K562 (cell line): Measurements from ENCODE around the gene BMP10. TPM values are rescaled to one million over a fixed set of nuclear protein-coding genes. Genes with fewer than 3 reads are reported as not detected.

ENCODE experiments used
- CBX3 ChIP-seq, 2 experiments: IDR thresholded peaks; 1 replicate in 1 of 2; 2 replicates in 1 of 2; pipeline ENCODE4 v1.6.1; 2012; ENCODE audit warnings: inconsistent platforms in 2 of 2, low read length in 2 of 2, borderline replicate concordance in 1 of 2, control low read depth in 1 of 2
- CEBPG ChIP-seq, 3 experiments: fragments of 200-800 bp in 1 of 3; sonication (Bioruptor generic) in 1 of 3; sonication (generic) in 1 of 3; formaldehyde crosslinking in 1 of 3; IDR thresholded peaks in 2 of 3; conservative IDR thresholded peaks in 1 of 3; 2 replicates each; pipeline versions ENCODE4 v1.6.1 to v1.8.0; 2016 to 2022; ENCODE audit warnings: missing compliant biosample characterization in 2 of 3, missing genetic modification characterization in 2 of 3, mild to moderate bottlenecking in 1 of 3, missing genetic modification reagents in 1 of 3
- CREB1 ChIP-seq, 2 experiments: sonication (generic) in 1 of 2; formaldehyde crosslinking in 1 of 2; IDR thresholded peaks; 2 replicates each; pipeline versions ENCODE4 v1.6.1 to v1.8.0; 2012 to 2022; ENCODE audit warnings: inconsistent platforms in 1 of 2, mild to moderate bottlenecking in 1 of 2, missing genetic modification reagents in 1 of 2, moderate library complexity in 1 of 2
- JUN ChIP-seq, 2 experiments: sonication (generic) in 1 of 2; formaldehyde crosslinking in 1 of 2; IDR thresholded peaks; 2 replicates each; pipeline versions ENCODE4 v1.6.1 to v1.8.0; 2012 to 2022; ENCODE audit warnings: borderline replicate concordance in 2 of 2, mild to moderate bottlenecking in 2 of 2, improper control_type of control experiment in 1 of 2, low read depth in 1 of 2, low read length in 1 of 2, missing genetic modification reagents in 1 of 2
- JUND ChIP-seq, 2 experiments: IDR thresholded peaks; 2 replicates in 1 of 2; 3 replicates in 1 of 2; pipeline ENCODE4 v1.6.1; 2011; ENCODE audit warnings: borderline replicate concordance in 2 of 2, low read depth in 2 of 2, low read length in 2 of 2, improper control_type of control experiment in 1 of 2, missing biosample characterization in 1 of 2, missing genetic modification characterization in 1 of 2, missing genetic modification reagents in 1 of 2
- KDM5B ChIP-seq: fragments of 200-600 bp; sonication (generic); IDR thresholded peaks from 2 replicates; pipeline ENCODE4 v1.6.1; 2012; ENCODE audit warnings: low read depth, mild to moderate bottlenecking, moderate library complexity, low read length, control low read depth, inconsistent platforms; ENCODE audit not compliant: insufficient replicate concordance
- L3MBTL2 ChIP-seq: fragments of 450-650 bp; IDR thresholded peaks from 2 replicates; pipeline ENCODE4 v1.6.1; 2016; ENCODE audit warnings: mild to moderate bottlenecking, moderate library complexity
- MYBL2 ChIP-seq, 2 experiments: fragments of 450-650 bp in 1 of 2; sonication (generic) in 1 of 2; formaldehyde crosslinking in 1 of 2; IDR thresholded peaks; 2 replicates each; pipeline versions ENCODE4 v1.6.1 to v1.8.1; 2017 to 2022; ENCODE audit warnings: borderline replicate concordance in 1 of 2, inconsistent platforms in 1 of 2, low read depth in 1 of 2, mild to moderate bottlenecking in 1 of 2, missing genetic modification reagents in 1 of 2, moderate library complexity in 1 of 2
- NFIC ChIP-seq: fragments of 450-650 bp; IDR thresholded peaks from 2 replicates; pipeline ENCODE4 v1.6.1; 2017; ENCODE audit warnings: mild to moderate bottlenecking, inconsistent platforms
- RAD21 ChIP-seq, 2 experiments: fragments of 250-450 bp in 1 of 2; fragments of 450-650 bp in 1 of 2; sonication (Bioruptor Pico) in 1 of 2; formaldehyde crosslinking in 1 of 2; IDR thresholded peaks in 1 of 2; conservative IDR thresholded peaks in 1 of 2; 2 replicates each; pipeline versions ENCODE4 v1.4.0 to v1.8.0; 2020 to 2022; ENCODE audit warnings: mild to moderate bottlenecking in 2 of 2, moderate library complexity in 1 of 2
- RCOR1 ChIP-seq, 2 experiments: IDR thresholded peaks; 2 replicates each; pipeline ENCODE4 v1.6.1; 2012; ENCODE audit warnings: low read depth in 2 of 2, low read length in 2 of 2, borderline replicate concordance in 1 of 2, improper control_type of control experiment in 1 of 2
- STAG1 ChIP-seq: sonication (generic); formaldehyde crosslinking; IDR thresholded peaks from 2 replicates; pipeline ENCODE4 v1.5.0; 2020; ENCODE audit warnings: missing genetic modification reagents, borderline replicate concordance
- TFAP4 ChIP-seq: sonication (generic); formaldehyde crosslinking; IDR thresholded peaks from 2 replicates; pipeline ENCODE4 v1.8.0; 2022; ENCODE audit warnings: missing genetic modification reagents, mild to moderate bottlenecking, moderate library complexity, borderline replicate concordance
- YY1 ChIP-seq, 3 experiments: IDR thresholded peaks; 2 replicates each; pipeline ENCODE4 v1.6.1; 2011; ENCODE audit warnings: low read length in 2 of 3, mild to moderate bottlenecking in 2 of 3, moderate library complexity in 2 of 3, borderline replicate concordance in 1 of 3, control low read depth in 1 of 3, low read depth in 1 of 3; ENCODE audit not compliant: insufficient read depth in 3 of 3, insufficient replicate concordance in 2 of 3, control insufficient read depth in 1 of 3, insufficient read length in 1 of 3; ENCODE audit errors: extremely low read depth in 1 of 3
- ZNF584 ChIP-seq: fragments of 200-800 bp; sonication (Bioruptor generic); IDR thresholded peaks from 2 replicates; pipeline ENCODE4 v1.6.1; 2016; ENCODE audit warnings: low read depth, mild to moderate bottlenecking, missing genetic modification characterization, missing compliant biosample characterization
- ZNF589 ChIP-seq: fragments of 200-800 bp; sonication (Bioruptor generic); IDR thresholded peaks from 2 replicates; pipeline ENCODE4 v1.6.1; 2016; ENCODE audit warnings: low read depth, missing genetic modification characterization, missing compliant biosample characterization
- polyA plus RNA-seq, 8 experiments: library from polyadenylated mRNA; depleted of rRNA in 4 of 8; stranded (reverse) in 5 of 8; unstranded in 3 of 8; fragments of >200 nt; fragmentation: Nextera tagmentation in 2 of 8; fragmentation: Illumina TruSeq in 1 of 8; extraction: Ambion mirVana in 2 of 8; extraction: Trizol in 1 of 8; gene quantifications; 2 replicates each; pipeline versions ENCODE4 v1.2.1 to v1.2.3, GENCODE V29; 2011 to 2014; ENCODE audit warnings: inconsistent platforms in 1 of 8, missing spikeins in 1 of 8
- total RNA-seq, 7 experiments: library from RNA; depleted of rRNA in 6 of 7; stranded (reverse); fragments of >200 nt in 6 of 7; fragmentation: Illumina TruSeq in 2 of 7; extraction: Trizol in 2 of 7; gene quantifications; 2 replicates each; pipeline versions ENCODE4 v1.2.1 to v1.2.3, GENCODE V29; 2011 to 2021; ENCODE audit warnings: low replicate concordance in 1 of 7
- TF ChIP-seq, protein P1 (sequence below), 2 experiments: IDR thresholded peaks; 2 replicates each; pipeline ENCODE4 v1.6.1; 2011; ENCODE audit warnings: borderline replicate concordance in 1 of 2, control low read depth in 1 of 2, low read depth in 1 of 2, low read length in 1 of 2, mild to moderate bottlenecking in 1 of 2, mixed read lengths in 1 of 2, moderate library complexity in 1 of 2; ENCODE audit not compliant: insufficient read depth in 1 of 2, insufficient read length in 1 of 2, poor library complexity in 1 of 2, severe bottlenecking in 1 of 2; ENCODE audit errors: extremely low read depth in 1 of 2

BMP10 gene
- total and polyA plus RNA-seq, 9 of the 15 experiments (the other 6 are each of a cell fraction or from before 2014, with no cell fraction given), result 0.11 to 0.91 (median 0.43) TPM

- TF ChIP-seq, protein P1, sequence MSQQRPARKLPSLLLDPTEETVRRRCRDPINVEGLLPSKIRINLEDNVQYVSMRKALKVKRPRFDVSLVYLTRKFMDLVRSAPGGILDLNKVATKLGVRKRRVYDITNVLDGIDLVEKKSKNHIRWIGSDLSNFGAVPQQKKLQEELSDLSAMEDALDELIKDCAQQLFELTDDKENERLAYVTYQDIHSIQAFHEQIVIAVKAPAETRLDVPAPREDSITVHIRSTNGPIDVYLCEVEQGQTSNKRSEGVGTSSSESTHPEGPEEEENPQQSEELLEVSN (IDR thresholded peaks at IDR 0.05; ENCODE audit: borderline replicate concordance in 1 of 2, extremely low read depth in 1 of 2, insufficient read depth in 1 of 2, insufficient read length in 1 of 2, low read depth in 1 of 2, low read length in 1 of 2, poor library complexity in 1 of 2, severe bottlenecking in 1 of 2), result peak in 1 of 2 experiments; percentile 54
- TF ChIP-seq ZNF589 (CRISPR knock-in tag) (peak; percentile 60; the same call in 1 of the 2 replicates), MYBL2 (IDR thresholded peaks at IDR 0.05; ENCODE audit: low read depth) (no peak), MYBL2 (CRISPR knock-in tag; IDR thresholded peaks at IDR 0.05; ENCODE audit: borderline replicate concordance) (no peak), NFIC (0 out of 2 replicates have a peak, but pooled peaks have one; percentile 10), L3MBTL2 (peak; percentile 67), JUND (IDR thresholded peaks at IDR 0.05; ENCODE audit: borderline replicate concordance, low read depth, low read length) (no peak), JUND (tag; IDR thresholded peaks at IDR 0.05; ENCODE audit: borderline replicate concordance, low read depth, low read length) (peak; percentile 27; the same call in 1 of the 3 replicates), YY1 (IDR thresholded peaks at IDR 0.05; ENCODE audit: borderline replicate concordance in 1 of 3, control insufficient read depth in 1 of 3, extremely low read depth in 1 of 3, insufficient read depth in 3 of 3, insufficient read length in 1 of 3, insufficient replicate concordance in 2 of 3, low read depth in 1 of 3, low read length in 2 of 3) (peak in 2 of 3 experiments; percentile 24 to 58), STAG1 (CRISPR knock-in tag) (no peak), RCOR1 (IDR thresholded peaks at IDR 0.05; ENCODE audit: borderline replicate concordance in 1 of 2, low read depth in 2 of 2, low read length in 2 of 2) (peak in 1 of 2 experiments; percentile 35; a peak in 1 of 4 replicates), JUN (IDR thresholded peaks at IDR 0.05; ENCODE audit: borderline replicate concordance, low read depth, low read length) (peak; percentile 49; the same call in 1 of the 2 replicates), JUN (CRISPR knock-in tag; IDR thresholded peaks at IDR 0.05; ENCODE audit: borderline replicate concordance) (no peak), CREB1 (IDR thresholded peaks at IDR 0.05) (no peak), CREB1 (CRISPR knock-in tag; IDR thresholded peaks at IDR 0.05) (peak; percentile 51; the same call in 1 of the 2 replicates), TFAP4 (peak; percentile 37; the same call in 1 of the 2 replicates), ZNF584 (CRISPR knock-in tag) (peak; percentile 95), RAD21 (CRISPR knock-in tag; conservative IDR thresholded peaks at IDR 0.05 in 1 of 2, IDR thresholded peaks at IDR 0.05 in 1 of 2) (peak; percentile 71 to 90), CBX3 (IDR thresholded peaks at IDR 0.05; ENCODE audit: borderline replicate concordance in 1 of 2, low read length in 2 of 2) (peak in 1 of 2 experiments; percentile 38; a peak in 1 of 3 replicates), CEBPG (CRISPR knock-in tag; IDR thresholded peaks at IDR 0.05) (no peak), CEBPG (tag; conservative IDR thresholded peaks at IDR 0.05 in 1 of 2, IDR thresholded peaks at IDR 0.05 in 1 of 2) (no peak), KDM5B (no peak)
Measured at GRCh38 chr2:68837164-68837860, 33.9 kb downstream of the BMP10 start (continued).
